ENCODE results near the gene SHPK. TPM values are rescaled to one million over a fixed set of nuclear protein-coding genes. Genes with fewer than 3 reads are reported as not detected.

Gene SHPK
- total and polyA plus RNA-seq, 2 of the 4 experiments (the other 2 are of a cell fraction) = 11.1 to 14.3 TPM

- Histone ChIP-seq H3K4me2 (ENCODE audit: low read depth, low read length) (no peak overlapping the region), H3K4me3 (ENCODE audit: insufficient read depth, low read depth, low read length) (no peak overlapping the region), H3K36me3 (ENCODE audit: control insufficient read depth, insufficient read depth, low read length) (no peaks in the 10 kb centered on the region), H2AK9ac (replicated peaks; ENCODE audit: low read depth, low read length, poor library complexity) (no peak overlapping the region), H3K79me1 (ENCODE audit: low read depth in 1 of 2, low read length in 2 of 2) (no peaks in the 10 kb centered on the region), H4K5ac (ENCODE audit: low read depth, low read length) (no peak overlapping the region), H3K23ac (ENCODE audit: low read depth, low read length) (no peak overlapping the region), H3K9ac (ENCODE audit: low read depth, low read length) (no peak overlapping the region), H2AK5ac (ENCODE audit: low read depth, low read length) (no peak overlapping the region), H3K56ac (ENCODE audit: extremely low read depth, insufficient read depth, low read length) (no peak overlapping the region), H3K14ac (replicated peaks; ENCODE audit: low read depth, low read length) (no peak overlapping the region), H4K20me1 (ENCODE audit: insufficient read depth, low read length) (no peaks in the 10 kb centered on the region), H4K91ac (ENCODE audit: insufficient read depth, low read depth, low read length) (no peak overlapping the region), H3K9me3 (ENCODE audit: control insufficient read depth, insufficient read depth, low read length) (no peaks in the 10 kb centered on the region), H4K8ac (ENCODE audit: low read depth in 2 of 2, low read length in 2 of 2) (no peak overlapping the region), H2BK15ac (ENCODE audit: low read depth, low read length) (no peak overlapping the region), H2BK120ac (ENCODE audit: low read depth, low read length) (no peak overlapping the region), H3K9me1 (ENCODE audit: insufficient read depth, low read length) (no peaks in the 10 kb centered on the region), H3K27me3 (ENCODE audit: control insufficient read depth, insufficient read depth, low read length) (peaks cover 6% of the 10 kb centered on the region; the same call in 1 of the 2 replicates), H3K4me1 (ENCODE audit: control insufficient read depth, insufficient read depth, low read length) (no peaks in the 10 kb centered on the region), H2AFZ (replicated peaks; ENCODE audit: low read length, poor library complexity) (no peak overlapping the region), H3K18ac (ENCODE audit: low read depth, low read length) (no peak overlapping the region), H3K4ac (ENCODE audit: low read depth, low read length) (no peak overlapping the region), H3K27ac (ENCODE audit: insufficient read depth, low read length) (no peak overlapping the region), H2BK5ac (ENCODE audit: low read depth, low read length, poor library complexity, severe bottlenecking) (no peak overlapping the region), H2BK20ac (ENCODE audit: low read depth, low read length) (no peak overlapping the region)
- no peak for DNase-seq
- POLR2A ChIA-PET (ENCODE audit: unreplicated experiment) = no interaction called here
- 58% methylated on average over 15 of the region's 20 CpGs; no CpG with 5 or more reads in 1 of the 2 experiments for WGBS, 2 experiments (ENCODE audit: extremely low coverage in 2 of 2, insufficient read length in 1 of 2)
- dilution Hi-C loops (cut with HindIII; ENCODE audit: low sequenced_read_pairs, unreplicated experiment) = no loop called here
- CTCF ChIA-PET = no interaction called here
- TF ChIP-seq CTCF (conservative IDR thresholded peaks at IDR 0.05; ENCODE audit: low read depth, low read length) (no peak), RAD21 (IDR thresholded peaks at IDR 0.05; ENCODE audit: low read length) (no peak), SMC3 (IDR thresholded peaks at IDR 0.05; ENCODE audit: low read depth, low read length) (no peak), MXI1 (IDR thresholded peaks at IDR 0.05; ENCODE audit: borderline replicate concordance, low read depth, low read length) (no peak), CEBPB (IDR thresholded peaks at IDR 0.05; ENCODE audit: low read depth, low read length) (no peak), NFE2L2 (IDR thresholded peaks at IDR 0.05; ENCODE audit: low read depth, low read length) (no peak), BHLHE40 (IDR thresholded peaks at IDR 0.05; ENCODE audit: low read depth, low read length) (no peak), RCOR1 (IDR thresholded peaks at IDR 0.05; ENCODE audit: insufficient replicate concordance, low read length) (no peak), RFX5 (IDR thresholded peaks at IDR 0.05; ENCODE audit: low read depth, low read length) (no peak), USF2 (IDR thresholded peaks at IDR 0.05; ENCODE audit: low read depth, low read length) (no peak), MAZ (IDR thresholded peaks at IDR 0.05; ENCODE audit: borderline replicate concordance, low read depth, low read length) (no peak), POLR2A (IDR thresholded peaks at IDR 0.05; ENCODE audit: low read depth, low read length) (no peak), CHD1 (IDR thresholded peaks at IDR 0.05; ENCODE audit: low read depth, low read length) (no peak), MAFK (IDR thresholded peaks at IDR 0.05; ENCODE audit: low read depth, low read length) (no peak), ELK1 (IDR thresholded peaks at IDR 0.05; ENCODE audit: borderline replicate concordance, low read depth, low read length) (no peak), FOS (IDR thresholded peaks at IDR 0.05; ENCODE audit: low read depth, low read length) (no peak)
- in situ Hi-C loops (cut with MboI; ENCODE audit: low sequenced_read_pairs) = no loop called here
- no TSS peak for BruUV-seq (replicated peaks)
- no peak for ATAC-seq (ENCODE audit: low read depth)
- intact Hi-C loops (cut with micrococcal nuclease) = loop anchor here (5.0 kb wide), 1 partner anchor 43 kb away; the partner anchor contains the start of gene HASPIN
These were observed 43.6 kb upstream of the SHPK start for GRCh38 chr17:3679531-3680126.
